Right ventricle myocardium inferior (tissue), 1 donor: ENCODE results near the gene PLCXD3. TPM values are rescaled to one million over a fixed set of nuclear protein-coding genes. Genes with fewer than 3 reads are reported as not detected.
A peak's percentile ranks its signal among the peaks of the same experiment; 100 is the strongest.
"Not testable (repeated sequence)": the region's sequence is repeated elsewhere in the genome, so short reads cannot be mapped to it uniquely, and the experiment has no call there.

ENCODE experiments used
- ATAC-seq: fragments of 200-7000 bp; cut with Tn5 transposase; one replicate; pipeline ENCODE4 v1.9.1; 2020; ENCODE audit warnings: mild to moderate bottlenecking, moderate library complexity
- DNase-seq: peaks from one replicate; pipeline ENCODE4 v3.0.0; 2021; ENCODE audit errors: missing footprints
- intact Hi-C: fragments of 100-400 bp; cut with DNase I; formaldehyde crosslinking; loops from one replicate; pipeline ENCODE4 v1.11.0; 2022
- total RNA-seq: library from RNA; stranded (reverse); fragmentation: NEBNext Ultra II Directional; extraction: Animal tissue kit (Norgen Biotek cat#: 25700); gene quantifications from one replicate; pipeline ENCODE4 v1.2.1, GENCODE V29; 2021
- donor health status: DM: no; HTN: yes; CAD: no; lungs with severe emphysema.

The PLCXD3 gene
- total RNA-seq, 1 donor from 2014 or later, result 76.6 TPM

- intact Hi-C loops, result no loop called here
- ATAC-seq (no peak), DNase-seq (no peak)
Measured at GRCh38 chr5:41507501-41507900, 2.9 kb downstream of the PLCXD3 start.

DNA sequence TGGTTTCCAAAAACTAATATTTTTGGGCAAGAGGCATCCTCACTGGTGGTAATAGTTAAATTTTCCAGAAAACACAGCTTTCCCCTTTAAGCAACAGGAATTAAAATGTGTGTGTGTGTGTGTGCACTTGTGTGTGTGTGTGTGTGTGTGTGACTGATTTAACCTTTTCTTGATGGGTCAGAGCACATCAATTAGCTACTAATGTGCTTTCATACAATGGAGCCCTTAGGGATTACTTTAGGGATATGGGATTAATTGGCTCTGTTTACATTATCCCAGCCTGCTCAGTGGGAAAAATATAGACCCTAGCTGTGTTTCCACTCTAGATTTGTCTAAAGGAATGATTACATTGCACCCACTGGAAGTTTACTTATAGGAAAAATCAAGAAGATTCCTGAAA lies 6.5 kb downstream of the PLCXD3 start:
- no peak for DNase-seq
- intact Hi-C loops, result no loop called here
- no peak for ATAC-seq

DNA sequence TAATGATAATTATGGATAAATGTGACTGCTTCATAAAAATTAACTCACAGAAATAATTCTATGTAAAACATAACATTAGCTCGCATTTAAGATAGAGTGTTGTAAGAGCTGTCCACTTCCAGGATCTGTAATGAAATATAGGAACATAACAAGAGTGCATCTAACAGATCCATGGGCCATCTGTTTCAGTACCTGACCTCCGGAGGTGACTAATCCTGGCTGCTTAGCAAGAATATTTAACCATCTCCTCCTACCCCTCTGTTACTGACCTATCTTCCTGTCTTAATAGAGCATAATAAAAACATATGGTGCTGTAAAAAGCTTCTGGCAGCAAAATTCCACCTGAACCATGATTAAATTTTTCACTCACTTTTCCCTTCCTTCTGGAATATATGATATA lies 7.1 kb downstream of the PLCXD3 start:
- intact Hi-C loops, result no loop called here
- no peak for ATAC-seq
- DNase-seq, result no peak

GRCh38 chr5:41493490-41494126 lies 16.8 kb downstream of the PLCXD3 start:
- ATAC-seq, intact Hi-C loops: not testable (repeated sequence)
- DNase-seq, result peak; percentile 57

DNA sequence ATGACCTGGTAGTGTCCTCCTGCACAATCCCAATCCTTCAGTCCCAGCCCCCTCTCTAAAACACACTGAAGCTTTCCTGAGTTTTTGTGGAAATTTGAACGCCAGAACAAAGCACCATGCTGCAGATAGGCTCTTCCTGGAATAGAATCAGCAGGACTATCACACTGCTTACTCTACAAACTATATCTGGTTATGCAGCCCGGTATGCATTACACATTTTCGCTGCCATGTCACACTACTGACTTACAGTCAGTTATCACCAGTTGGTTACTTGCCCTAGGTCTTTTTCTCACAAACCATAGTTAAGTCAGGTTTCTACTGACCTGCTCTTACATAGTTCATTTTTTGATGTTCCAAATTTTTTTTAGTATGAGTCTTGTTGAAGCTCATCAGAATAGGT lies 24.9 kb downstream of the PLCXD3 start:
- intact Hi-C loops, result no loop called here

DNA sequence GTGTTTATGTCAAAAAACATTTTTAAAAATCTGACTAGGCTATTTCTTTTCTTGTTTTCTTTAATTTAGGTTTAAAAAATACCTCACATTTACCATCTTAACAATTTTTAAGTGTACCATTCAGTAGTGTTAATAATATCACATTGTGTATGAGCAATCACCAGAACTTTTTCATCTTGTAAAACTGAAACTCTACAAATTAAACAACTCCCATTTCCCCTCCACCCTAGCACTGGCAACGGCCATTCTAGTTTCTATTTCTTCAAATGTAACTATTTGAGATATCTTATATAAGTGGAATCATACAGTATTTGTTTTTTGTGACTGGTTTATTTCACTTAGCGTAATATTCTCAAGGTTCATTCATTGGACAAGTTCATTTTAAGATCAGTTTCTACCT lies 27.7 kb downstream of the PLCXD3 start:
- intact Hi-C loops, result no loop called here
- no peak for DNase-seq

More for the DNA sequence above, 24.9 kb downstream of the PLCXD3 start:
- no peak for ATAC-seq
- no peak for DNase-seq

DNA sequence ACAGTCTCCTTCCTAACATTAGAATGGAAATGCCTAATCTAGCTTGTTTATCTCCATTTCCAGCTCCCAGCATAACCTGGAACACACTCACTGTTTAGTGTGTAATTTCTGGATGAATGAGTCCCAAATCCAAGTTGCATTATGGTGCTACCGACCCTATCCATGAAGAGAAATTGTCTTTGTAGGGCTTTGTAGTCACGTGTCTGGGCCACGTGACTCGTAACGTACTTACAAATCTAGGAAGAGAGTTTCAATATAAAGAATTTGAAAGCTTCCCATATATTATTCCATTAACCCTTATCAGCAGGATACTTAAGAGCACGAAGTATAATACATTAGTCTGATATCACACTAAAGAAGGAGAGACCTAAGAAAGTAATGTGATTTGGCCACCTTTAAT lies 28.2 kb downstream of the PLCXD3 start:
- DNase-seq (no peak), ATAC-seq (no peak)
- intact Hi-C loops, result no loop called here

More for the DNA sequence above, 27.7 kb downstream of the PLCXD3 start:
- ATAC-seq, result no peak

DNA sequence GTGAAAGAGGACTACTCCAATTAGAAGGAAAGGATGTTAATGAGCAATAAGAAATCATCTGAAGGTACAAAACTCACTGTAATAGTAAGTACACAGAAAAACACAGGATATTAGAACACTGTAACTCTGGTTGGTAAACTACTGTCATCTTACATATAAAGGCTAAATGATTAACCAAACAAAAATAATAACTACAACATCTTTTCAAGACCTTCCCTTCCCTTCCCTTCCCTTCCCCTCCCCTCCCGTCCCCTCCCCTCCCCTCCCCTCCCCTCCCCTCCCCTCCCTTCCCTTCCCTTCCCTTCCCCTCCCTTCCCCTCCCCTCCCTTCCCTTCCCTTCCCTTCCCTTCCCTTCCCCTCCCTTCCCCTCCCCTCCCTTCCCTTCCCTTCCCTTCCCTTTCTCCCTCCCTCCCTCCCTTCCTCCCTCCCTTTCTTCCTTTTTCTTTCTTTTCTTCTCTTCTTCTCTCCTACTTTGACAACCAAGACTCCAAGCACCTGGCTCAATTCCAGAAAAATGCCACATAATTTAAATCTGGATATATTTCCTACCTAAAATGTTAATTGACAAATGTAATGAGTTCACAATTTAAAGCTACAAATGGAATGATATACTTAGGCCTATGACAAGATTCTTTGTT lies 38.7 kb downstream of the PLCXD3 start:
- DNase-seq, intact Hi-C loops, ATAC-seq: not testable (repeated sequence)

DNA sequence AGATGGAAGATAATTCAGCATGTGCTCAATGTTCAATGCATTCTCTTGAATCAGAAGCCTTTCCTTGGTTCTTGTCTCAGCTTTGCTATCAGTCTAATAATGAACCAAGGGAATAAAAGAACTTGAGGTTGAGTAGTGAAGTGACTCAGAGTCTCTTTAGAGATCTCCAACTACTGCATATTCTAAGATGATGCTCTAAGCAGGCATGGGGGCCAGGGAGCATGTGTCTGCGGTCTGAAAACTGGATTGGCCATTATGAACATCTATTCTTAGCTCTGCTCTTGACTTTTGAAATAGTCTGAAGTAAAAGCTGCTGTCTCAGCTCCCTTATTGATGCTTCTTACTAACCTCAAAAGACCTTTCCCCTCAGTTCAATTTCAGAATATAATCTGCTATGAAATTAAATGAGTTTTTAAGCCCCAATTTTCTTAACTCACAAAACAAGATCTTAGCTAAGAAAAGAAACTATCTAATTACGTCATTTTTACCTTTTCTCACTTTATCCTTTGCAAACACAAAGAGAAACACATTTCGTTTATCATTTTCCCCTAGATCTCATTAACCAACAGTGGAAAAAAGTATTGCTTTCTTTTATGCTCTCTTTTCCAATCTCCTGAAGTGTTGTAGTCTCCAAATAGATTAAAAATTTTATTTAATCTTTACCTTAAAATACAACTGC lies 44.8 kb downstream of the PLCXD3 start:
- DNase-seq, result no peak
- peak; percentile 65 for ATAC-seq
- intact Hi-C loops, result no loop called here

GRCh38 chr5:41459557-41459956 lies 50.8 kb downstream of the PLCXD3 start:
- DNase-seq (no peak), ATAC-seq (no peak)
- intact Hi-C loops, result no loop called here

DNA sequence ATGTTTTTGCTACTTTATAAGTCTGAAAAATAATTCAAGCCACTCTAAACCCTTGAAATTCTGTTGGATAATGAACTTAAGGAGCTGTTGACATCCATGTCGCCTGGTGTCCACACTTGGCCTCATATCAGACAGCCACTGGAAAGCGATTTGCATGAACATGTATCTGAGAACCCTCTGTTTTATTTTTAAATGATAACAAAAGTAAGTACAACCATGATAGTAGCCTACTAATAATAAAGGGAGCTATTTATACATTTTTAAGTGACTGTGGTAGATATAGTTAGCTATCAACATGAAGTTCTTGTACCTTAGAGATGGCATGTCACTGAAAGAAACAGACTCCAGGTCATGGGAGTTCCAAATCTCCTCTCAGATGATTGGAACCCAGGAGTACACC lies 53.3 kb downstream of the PLCXD3 start:
- DNase-seq (no peak), ATAC-seq (peak; percentile 90)
- intact Hi-C loops, result loop anchor here (2.0 kb wide), 2 partner anchors 50 to 52 kb away; no protein-coding TSS in a partner anchor

- DNase-seq (no peak), ATAC-seq (no peak)
- intact Hi-C loops, result no loop called here
Measured at GRCh38 chr5:41452506-41452905, 57.9 kb downstream of the PLCXD3 start.

GRCh38 chr5:41447650-41448510 lies 62.5 kb downstream of the PLCXD3 start:
- intact Hi-C loops, result no loop called here
- no peak for ATAC-seq
- DNase-seq, result no peak

DNA sequence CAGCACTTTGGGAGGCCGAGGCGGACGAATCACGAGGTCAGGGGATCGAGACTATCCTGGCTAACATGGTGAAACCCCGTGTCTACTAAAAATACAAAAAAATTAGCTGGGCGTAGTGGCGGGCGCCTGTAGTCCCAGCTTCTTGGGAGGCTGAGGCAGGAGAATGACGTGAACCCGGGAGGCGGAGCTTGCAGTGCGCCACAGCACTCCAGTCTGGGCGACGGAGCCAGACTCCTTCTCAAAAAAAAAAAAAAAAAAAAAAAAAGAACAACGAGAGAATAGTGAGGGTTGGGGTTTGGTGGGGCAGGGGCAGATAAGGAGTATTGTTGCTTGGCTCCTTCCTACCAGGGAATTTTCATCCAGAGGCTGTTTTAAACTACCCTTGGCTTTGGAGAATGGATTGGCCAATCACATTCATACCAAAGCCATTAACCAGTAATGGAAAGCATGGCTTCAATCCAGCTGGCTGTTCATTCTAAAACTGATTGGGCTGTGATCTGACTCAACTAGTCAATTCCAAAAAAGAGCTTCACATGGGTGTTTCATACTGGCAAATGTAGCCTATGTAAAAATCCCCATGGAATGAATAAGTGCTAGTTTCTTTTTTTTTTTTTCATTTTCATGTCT lies 64.4 kb downstream of the PLCXD3 start:
- ATAC-seq (peak; percentile 29), DNase-seq (no peak)

GRCh38 chr5:41435276-41435675 lies 75.1 kb downstream of the PLCXD3 start:
- DNase-seq (peak; percentile 65), ATAC-seq (peak; percentile 68)
- intact Hi-C loops, result no loop called here

More for the DNA sequence above, 64.4 kb downstream of the PLCXD3 start:
- intact Hi-C loops, result no loop called here

GRCh38 chr5:41433552-41434181 lies 76.7 kb downstream of the PLCXD3 start:
- DNase-seq (no peak), ATAC-seq (no peak)
- intact Hi-C loops, result no loop called here

GRCh38 chr5:41432481-41433253 lies 77.7 kb downstream of the PLCXD3 start:
- no peak for DNase-seq
- ATAC-seq, result no peak
- intact Hi-C loops, result no loop called here

DNA sequence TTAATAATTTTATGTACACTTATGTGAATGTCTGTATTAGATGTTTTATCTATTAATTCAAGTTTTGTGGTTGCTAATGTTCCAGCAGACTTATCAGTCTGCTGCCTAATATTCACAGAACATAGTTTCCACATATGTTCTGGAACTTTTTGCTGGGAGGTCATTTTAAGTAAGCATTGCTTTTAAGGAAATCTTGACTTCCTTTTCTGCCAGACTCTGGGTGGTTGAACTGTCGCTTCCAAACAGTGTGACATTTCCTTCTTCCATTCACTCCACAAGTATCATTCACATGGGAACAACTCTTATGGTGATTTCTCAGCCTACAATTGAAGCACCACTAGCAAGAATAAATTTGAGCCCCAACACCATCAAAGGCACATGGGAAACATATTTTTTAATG lies 82.9 kb downstream of the PLCXD3 start:
- DNase-seq (no peak), ATAC-seq (no peak)
- intact Hi-C loops, result no loop called here
